ENCODE results near the gene SPTLC1.
"Not testable (repeated sequence)": the region's sequence is repeated elsewhere in the genome, so short reads cannot be mapped to it uniquely, and the experiment has no call there.

Gene SPTLC1

GRCh38 chr9:92141144-92142129, 26.2 kb upstream of the SPTLC1 start:
- in situ Hi-C loops (cut with MboI; ENCODE audit: low sequenced_read_pairs) = loop anchor here (10.0 kb wide), 1 partner anchor 493 kb away; no protein-coding TSS in a partner anchor

GRCh38 chr9:92140754-92141143, 25.5 kb upstream of the SPTLC1 start:
- in situ Hi-C loops (cut with MboI; ENCODE audit: low sequenced_read_pairs) = loop anchor here (10.0 kb wide), 1 partner anchor 494 kb away; no protein-coding TSS in a partner anchor

- in situ Hi-C loops (cut with MboI; ENCODE audit: low sequenced_read_pairs) = loop anchor here (10.0 kb wide), 1 partner anchor 495 kb away; no protein-coding TSS in a partner anchor
Measured at GRCh38 chr9:92140074-92140753, 25.0 kb upstream of the SPTLC1 start.

- in situ Hi-C loops (cut with MboI; ENCODE audit: low sequenced_read_pairs) = loop anchor here (10.0 kb wide), 1 partner anchor 656 kb away; no protein-coding TSS in a partner anchor
Measured at GRCh38 chr9:92138960-92139540, 23.8 kb upstream of the SPTLC1 start.

GRCh38 chr9:92138157-92138959, 23.1 kb upstream of the SPTLC1 start:
- in situ Hi-C loops (cut with MboI; ENCODE audit: low sequenced_read_pairs) = loop anchor here (10.0 kb wide), 1 partner anchor 656 kb away; no protein-coding TSS in a partner anchor

GRCh38 chr9:92136184-92136858, 21.1 kb upstream of the SPTLC1 start:
- in situ Hi-C loops (cut with MboI; ENCODE audit: low sequenced_read_pairs) = loop anchor here (10.0 kb wide), 1 partner anchor 658 kb away; no protein-coding TSS in a partner anchor

DNA sequence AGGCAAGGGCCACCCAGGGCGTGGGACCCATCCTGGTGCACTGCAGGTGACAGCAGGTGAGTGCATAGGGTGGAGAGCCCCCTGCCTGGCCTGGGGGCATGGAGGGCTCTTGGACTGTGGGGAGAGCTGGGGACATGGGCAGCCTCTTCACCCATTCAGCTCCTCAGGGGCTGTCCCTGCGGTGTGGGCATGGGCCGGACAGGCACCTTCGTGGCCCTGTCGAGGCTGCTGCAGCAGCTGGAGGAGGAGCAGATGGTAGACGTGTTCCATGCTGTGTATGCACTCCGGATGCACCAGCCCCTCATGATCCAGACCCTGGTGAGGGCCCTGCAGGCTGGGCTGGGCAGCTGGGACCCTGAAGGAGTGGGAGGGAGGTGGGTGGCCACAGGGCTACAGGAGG, 20.4 kb upstream of the SPTLC1 start:
- in situ Hi-C loops (cut with MboI; ENCODE audit: low sequenced_read_pairs) = loop anchor here (10.0 kb wide), 1 partner anchor 659 kb away; no protein-coding TSS in a partner anchor

DNA sequence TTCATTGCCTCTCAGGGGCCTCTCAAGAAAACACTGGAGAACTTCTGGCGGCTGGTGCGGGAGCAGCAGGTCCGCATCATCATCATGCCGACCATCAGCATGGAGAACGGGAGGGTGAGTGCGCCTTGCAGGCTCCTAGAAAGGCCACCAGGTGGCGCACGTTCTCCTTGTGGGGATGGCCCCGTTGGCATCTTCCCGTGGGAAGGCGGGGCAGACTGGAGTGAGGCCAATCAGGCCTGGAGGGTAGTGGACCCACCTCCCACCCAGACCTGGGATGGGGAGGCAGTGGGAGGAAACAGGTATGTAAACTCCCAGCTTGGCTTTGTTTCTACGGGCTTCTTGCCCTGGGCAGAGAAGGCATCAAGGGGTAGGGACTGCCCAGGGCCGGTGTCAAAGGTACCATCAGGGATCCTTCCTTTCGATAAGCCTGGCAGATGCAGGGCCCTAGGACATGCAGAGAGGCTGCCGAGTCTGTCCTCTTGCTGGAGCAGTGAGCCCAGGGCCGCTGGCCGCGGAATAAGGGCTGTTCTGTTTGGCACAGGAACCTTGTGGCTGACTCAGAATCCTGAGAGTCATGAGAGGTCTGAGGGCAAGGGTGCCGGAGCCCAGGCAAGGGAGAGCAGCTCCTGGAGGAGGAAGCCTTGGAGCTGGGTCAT, 18.9 kb upstream of the SPTLC1 start:
- in situ Hi-C loops (cut with MboI; ENCODE audit: low sequenced_read_pairs) = loop anchor here (10.0 kb wide), 1 partner anchor 661 kb away; no protein-coding TSS in a partner anchor

GRCh38 chr9:92132913-92133312, 17.7 kb upstream of the SPTLC1 start:
- in situ Hi-C loops (cut with MboI; ENCODE audit: low sequenced_read_pairs) = loop anchor here (10.0 kb wide), 1 partner anchor 662 kb away; no protein-coding TSS in a partner anchor

DNA sequence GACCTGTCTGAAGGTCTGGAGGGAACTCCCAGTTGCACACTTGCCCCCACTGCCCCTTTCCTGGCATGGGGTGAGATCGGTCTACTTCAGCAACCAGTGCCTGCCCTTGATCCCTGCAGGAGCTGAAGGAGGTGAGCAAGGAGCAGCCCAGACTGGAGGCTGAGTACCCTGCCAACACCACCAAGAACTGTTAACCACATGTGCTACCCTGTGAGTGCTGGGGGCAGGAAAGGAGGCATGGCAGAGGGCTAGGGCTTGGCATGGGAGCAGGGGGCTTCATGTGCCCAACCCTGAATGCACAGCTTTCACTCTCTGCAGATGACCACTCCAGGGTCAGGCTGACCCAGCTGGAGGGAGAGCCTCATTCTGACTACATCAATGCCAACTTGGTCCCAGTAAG, 17.3 kb upstream of the SPTLC1 start:
- in situ Hi-C loops (cut with MboI; ENCODE audit: low sequenced_read_pairs) = loop anchor here (10.0 kb wide), 1 partner anchor 662 kb away; no protein-coding TSS in a partner anchor

DNA sequence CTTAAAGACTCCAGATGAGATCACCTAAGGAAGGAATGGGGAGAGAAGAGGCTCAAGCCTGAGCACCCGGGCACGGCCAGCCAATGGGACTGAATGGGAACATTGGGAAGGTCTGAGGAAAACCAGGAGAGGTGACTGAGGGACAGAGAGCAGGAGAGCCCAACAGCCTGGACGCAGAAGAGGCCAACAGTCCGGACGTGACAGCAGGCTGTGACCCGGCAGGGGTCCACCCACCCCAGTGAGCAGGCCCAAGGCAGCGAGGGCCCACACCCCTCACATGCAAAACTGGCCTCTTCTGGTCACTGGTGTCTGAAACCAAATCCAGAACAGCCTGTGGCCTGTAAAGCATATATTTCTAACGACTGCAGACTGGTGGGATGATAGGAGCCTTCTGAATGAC, 7.6 kb upstream of the SPTLC1 start:
- in situ Hi-C loops (cut with MboI; ENCODE audit: low sequenced_read_pairs) = no loop called here

- in situ Hi-C loops (cut with MboI; ENCODE audit: low sequenced_read_pairs) = no loop called here
Measured at GRCh38 chr9:92122061-92122460, 6.8 kb upstream of the SPTLC1 start.

- in situ Hi-C loops (cut with MboI; ENCODE audit: low sequenced_read_pairs) = no loop called here
Measured at GRCh38 chr9:92121265-92121664, 6.1 kb upstream of the SPTLC1 start.

DNA sequence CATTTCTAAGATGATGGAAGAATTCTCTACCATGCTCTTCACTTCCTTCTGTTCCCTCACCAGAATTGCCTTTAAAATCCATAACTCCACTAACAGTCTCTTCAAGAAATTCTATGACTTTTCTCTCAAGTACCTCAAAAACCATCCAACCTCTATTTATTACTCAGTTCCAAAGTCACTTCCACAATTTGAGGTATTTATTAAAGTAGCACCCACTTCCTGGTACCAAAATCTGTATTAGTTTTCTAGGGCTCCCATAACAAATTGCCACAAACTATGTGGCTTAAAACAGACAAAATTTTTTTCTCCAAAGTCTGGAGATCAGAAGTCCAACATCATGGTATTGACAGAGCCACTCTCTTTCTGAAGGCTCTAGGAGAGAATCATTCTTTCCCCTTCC, 4.9 kb upstream of the SPTLC1 start:
- in situ Hi-C loops (cut with MboI; ENCODE audit: low sequenced_read_pairs) = no loop called here

DNA sequence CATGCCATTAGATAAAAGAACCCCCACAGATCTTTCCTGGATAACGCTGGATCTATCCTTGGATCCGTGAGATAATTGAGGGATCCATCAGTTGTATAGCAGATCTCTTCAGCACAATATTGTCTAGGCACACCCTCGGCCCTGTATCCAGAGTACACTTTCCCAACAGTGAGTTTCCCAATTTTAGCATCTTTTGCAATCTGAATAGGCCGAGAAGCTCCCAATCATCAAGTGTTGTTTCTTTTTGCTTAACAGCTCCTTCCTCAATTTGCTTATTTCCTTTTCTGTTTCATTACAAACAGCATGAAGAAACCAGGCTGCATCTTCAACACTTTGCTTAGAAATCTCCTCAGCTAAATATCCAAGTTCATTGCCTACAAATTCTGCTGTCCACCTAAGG, 4.4 kb upstream of the SPTLC1 start:
- in situ Hi-C loops (cut with MboI; ENCODE audit: low sequenced_read_pairs) = no loop called here

DNA sequence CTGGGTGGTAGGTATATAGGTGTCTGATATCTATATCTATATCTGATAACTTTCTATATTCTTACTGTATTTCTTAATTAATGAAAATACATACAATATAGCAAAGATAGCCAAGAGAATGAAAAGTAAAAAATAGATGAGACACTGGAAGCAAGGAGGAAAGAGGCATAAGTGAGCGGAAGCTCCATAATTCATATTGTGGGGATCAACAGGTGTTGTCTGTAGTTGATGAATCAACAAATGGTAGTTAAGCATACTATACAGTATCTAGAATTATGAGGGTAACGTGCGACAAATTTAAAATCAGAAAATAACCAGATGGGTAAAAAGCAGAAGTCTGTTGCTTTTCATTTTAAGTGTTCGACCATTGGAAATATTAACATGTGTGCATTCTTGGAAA, 7.1 kb downstream of the SPTLC1 start:
- in situ Hi-C loops (cut with MboI; ENCODE audit: low sequenced_read_pairs) = no loop called here

GRCh38 chr9:92105446-92106225, 9.6 kb downstream of the SPTLC1 start:
- in situ Hi-C loops (cut with MboI; ENCODE audit: low sequenced_read_pairs) = not testable (repeated sequence)

DNA sequence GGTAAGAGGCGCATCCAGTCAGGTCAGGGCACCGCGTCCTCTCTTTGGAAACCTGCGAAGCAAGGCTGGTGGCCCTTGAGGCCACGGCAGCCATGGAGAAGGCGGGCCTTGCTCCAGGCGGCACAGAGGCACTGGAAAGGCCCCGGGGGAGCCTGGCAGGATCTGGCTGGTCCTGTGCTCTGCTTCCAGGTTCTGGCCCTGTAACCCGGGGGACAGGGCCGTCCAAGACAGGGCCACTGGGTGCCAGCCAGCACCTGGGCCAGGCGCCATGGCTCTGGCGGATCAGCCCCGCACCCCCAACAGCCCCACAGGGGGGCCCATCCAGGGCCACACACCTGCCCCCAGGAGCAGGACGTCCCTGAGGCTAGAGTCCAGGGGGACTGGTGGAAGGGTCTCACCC, 11.6 kb downstream of the SPTLC1 start:
- in situ Hi-C loops (cut with MboI; ENCODE audit: low sequenced_read_pairs) = not testable (repeated sequence)

Measured in HL-60/S4 (cell line).